HepG2 (cell line): ENCODE results near the gene ASPM. TPM values are rescaled to one million over a fixed set of nuclear protein-coding genes. Genes with fewer than 3 reads are reported as not detected.

Experiments used
- ATAC-seq: fragments of 200-7000 bp; cut with Tn5 transposase; 3 replicates; pipeline ENCODE4 v1.9.1; 2020; ENCODE audit warnings: mild to moderate bottlenecking, moderate library complexity
- BruUV-seq: library from RNA; stranded (reverse); fragments of 400-500 nt; replicated peaks from 2 replicates; lab custom pipeline; 2021; lab: Mats Ljungman, UMichigan
- CTCF ChIA-PET: fragments of 300-600 bp; formaldehyde crosslinking; extraction: SDS; loops from one replicate; lab custom pipeline; 2021; ENCODE audit warnings: low total read pairs, inconsistent platforms, low intra/inter-chr PET ratio; lab: Yijun Ruan, JAX
- POLR2A ChIA-PET: fragments of 350-600 bp; sonication (Branson Sonifier 250); formaldehyde crosslinking; loops from one replicate; lab custom pipeline; 2020; ENCODE audit warnings: antibody characterized with exemption, inconsistent platforms; lab: Yijun Ruan, JAX
- DNase-seq: peaks from one replicate; pipeline ENCODE4 v3.0.0-alpha.2; 2015; ENCODE audit warnings: low spot score
- FAIRE-seq: peaks from 3 replicates; lab custom pipeline; 2011; peaks lifted over from hg19 to GRCh38; lab: Jason Lieb, UNC
- H2AFZ ChIP-seq: one replicate; pipeline ENCODE4 v1.6.1; 2011; ENCODE audit warnings: low read length, inconsistent platforms
- H3K27ac ChIP-seq: fragments of 300-600 bp; 3 replicates; pipeline ENCODE4 v1.8.0; 2011; ENCODE audit warnings: mixed run types, mild to moderate bottlenecking, mixed read lengths, low read length, inconsistent platforms; ENCODE audit not compliant: insufficient read depth; ENCODE audit errors: extremely low read length
- H3K27me3 ChIP-seq, 2 experiments: fragments of 200-600 bp in 1 of 2; 2 replicates in 1 of 2; 3 replicates in 1 of 2; pipeline versions ENCODE4 v1.6.0 to v1.8.0; 2011; ENCODE audit warnings: low read length in 2 of 2, mild to moderate bottlenecking in 2 of 2, moderate library complexity in 2 of 2, inconsistent platforms in 1 of 2; ENCODE audit not compliant: insufficient read depth in 2 of 2, control insufficient read depth in 1 of 2
- H3K36me3 ChIP-seq, 2 experiments: fragments of 200-600 bp in 1 of 2; replicated peaks in 1 of 2; 2 replicates in 1 of 2; 3 replicates in 1 of 2; pipeline versions ENCODE4 v1.5.1 to v1.8.0; 2011; ENCODE audit warnings: low read length in 2 of 2, inconsistent platforms in 1 of 2; ENCODE audit not compliant: insufficient read depth in 2 of 2, control insufficient read depth in 1 of 2
- H3K4me1 ChIP-seq: 2 replicates; pipeline ENCODE4 v1.5.1; 2012; ENCODE audit warnings: low read length, inconsistent platforms; ENCODE audit not compliant: insufficient read depth
- H3K4me2 ChIP-seq: 2 replicates; pipeline ENCODE4 v1.6.0; 2011; ENCODE audit warnings: low read depth, low read length, inconsistent platforms
- H3K4me3 ChIP-seq, 3 experiments: fragments of 200-600 bp in 1 of 3; sonication (generic), shearing (Covaris generic) in 1 of 3; replicated peaks in 1 of 3; 2 replicates each; pipeline ENCODE4 v1.5.1; 2011 to 2016; ENCODE audit warnings: low read length in 3 of 3, inconsistent platforms in 2 of 3, low read depth in 2 of 3, mild to moderate bottlenecking in 2 of 3, control low read depth in 1 of 3, mixed read lengths in 1 of 3; ENCODE audit not compliant: insufficient read depth in 1 of 3
- H3K79me2 ChIP-seq: one replicate; pipeline ENCODE4 v1.6.1; 2011; ENCODE audit warnings: low read length, inconsistent platforms; ENCODE audit not compliant: insufficient read depth
- H3K9ac ChIP-seq: 2 replicates; pipeline ENCODE4 v1.6.0; 2011; ENCODE audit warnings: mild to moderate bottlenecking, low read depth, low read length, inconsistent platforms; ENCODE audit not compliant: insufficient read depth
- H3K9me3 ChIP-seq: 2 replicates; pipeline ENCODE4 v1.5.1; 2012; ENCODE audit warnings: mild to moderate bottlenecking, low read length
- H4K20me1 ChIP-seq: 2 replicates; pipeline ENCODE4 v1.6.0; 2011; ENCODE audit warnings: inconsistent platforms, mild to moderate bottlenecking, low read length, moderate library complexity; ENCODE audit not compliant: insufficient read depth
- BRD4 ChIP-seq: sonication (generic); formaldehyde crosslinking; IDR thresholded peaks from 2 replicates; pipeline ENCODE4 v1.4.0; 2020; ENCODE audit warnings: missing genetic modification reagents
- CEBPB ChIP-seq: IDR thresholded peaks from 2 replicates; pipeline ENCODE4 v1.6.1; 2011; ENCODE audit warnings: low read depth, low read length, improper control_type of control experiment, borderline replicate concordance
- MAFF ChIP-seq: IDR thresholded peaks from 2 replicates; pipeline ENCODE4 v1.6.1; 2011; ENCODE audit warnings: low read depth, low read length, improper control_type of control experiment
- MAFK ChIP-seq, 2 experiments: IDR thresholded peaks in 1 of 2; conservative IDR thresholded peaks in 1 of 2; 2 replicates each; pipeline ENCODE4 v1.6.1; 2011; ENCODE audit warnings: improper control_type of control experiment in 2 of 2, low read length in 2 of 2
- MAZ ChIP-seq, 2 experiments: sonication (generic) in 1 of 2; formaldehyde crosslinking in 1 of 2; IDR thresholded peaks; 2 replicates each; pipeline versions ENCODE4 v1.5.0 to v1.6.1; 2012 to 2020; ENCODE audit warnings: low read depth in 2 of 2, mild to moderate bottlenecking in 2 of 2, borderline replicate concordance in 1 of 2, improper control_type of control experiment in 1 of 2, low read length in 1 of 2, missing genetic modification reagents in 1 of 2, moderate library complexity in 1 of 2
- NRL ChIP-seq: sonication (generic); formaldehyde crosslinking; IDR thresholded peaks from 2 replicates; pipeline ENCODE4 v1.5.0; 2020; ENCODE audit warnings: missing genetic modification reagents, mild to moderate bottlenecking, moderate library complexity, borderline replicate concordance
- SIN3A ChIP-seq: IDR thresholded peaks from 2 replicates; pipeline ENCODE4 v1.6.1; 2011; ENCODE audit warnings: low read depth, mild to moderate bottlenecking, control low read depth, low read length, borderline replicate concordance
- SP4 ChIP-seq: sonication (generic); formaldehyde crosslinking; IDR thresholded peaks from 2 replicates; pipeline ENCODE4 v1.8.1; 2023; ENCODE audit warnings: mild to moderate bottlenecking, missing genetic modification reagents
- ZNF687 ChIP-seq: sonication (generic); formaldehyde crosslinking; IDR thresholded peaks from 2 replicates; pipeline ENCODE4 v1.5.1; 2020; ENCODE audit warnings: mild to moderate bottlenecking, missing genetic modification reagents, moderate library complexity
- WGBS: methylation state at CpG from one replicate; pipeline ENCODE4 v1.1.6; 2017; ENCODE audit warnings: low lambda C conversion rate; 5-methylcytosine and 5-hydroxymethylcytosine counted together
- in situ Hi-C: cut with HindIII; loops from 2 replicates; pipeline ENCODE4 v1.10.0; 2017; ENCODE audit warnings: low pct_unique_long_range_greater_than_20kb; ENCODE audit not compliant: extremely low pct_ligation_motif_present
- intact Hi-C: fragments of 100-400 bp; cut with micrococcal nuclease; formaldehyde crosslinking; loops from one replicate; pipeline ENCODE4 v1.10.0; 2022; ENCODE audit not compliant: unreplicated experiment
- polyA plus RNA-seq, 8 experiments: library from polyadenylated mRNA; depleted of rRNA in 3 of 8; stranded (reverse) in 7 of 8; unstranded in 1 of 8; fragments of >200 nt; fragmentation: Illumina TruSeq in 4 of 8; extraction: Trizol in 4 of 8; gene quantifications; 2 replicates each; pipeline versions ENCODE4 v1.2.1 to v1.2.3, GENCODE V29; 2011 to 2016; ENCODE audit warnings: low read depth in 4 of 8, missing spikeins in 1 of 8, mixed read lengths in 1 of 8; ENCODE audit not compliant: insufficient read depth in 1 of 8
- total RNA-seq, 5 experiments: library from RNA; depleted of rRNA; stranded (reverse); fragments of >200 nt; fragmentation: Illumina TruSeq; extraction: Trizol; gene quantifications; 2 replicates each; pipeline ENCODE4 v1.2.3, GENCODE V29; 2016; ENCODE audit warnings: low read depth in 1 of 5

ASPM gene
- total and polyA plus RNA-seq, 2 of the 13 experiments (the other 11 are each of a cell fraction or from before 2014, with no cell fraction given) = 7.7 to 29.1 TPM

GRCh38 chr1:197093226-197093885 lies 53.1 kb downstream of the ASPM start:
- Histone ChIP-seq H3K36me3 (peaks cover 3 to 28% of the 10 kb centered on the region in 2 experiments; a peak in 3 of 5 replicates), H3K4me2 (no peak overlapping the region), H3K79me2 (no peaks in the 10 kb centered on the region), H3K4me1 (no peaks in the 10 kb centered on the region), H2AFZ (no peak overlapping the region), H4K20me1 (no peaks in the 10 kb centered on the region), H3K9me3 (no peaks in the 10 kb centered on the region), H3K4me3 (no peak overlapping the region), H3K9ac (no peak overlapping the region), H3K27ac (no peak overlapping the region), H3K27me3 (no peaks in the 10 kb centered on the region; a peak in 1 of 5 replicates)
- ChIA-PET POLR2A (no interaction called here), CTCF (no interaction called here)
- intact Hi-C loops (no loop called here), in situ Hi-C loops (no loop called here)
- 98% methylated on average over 4 of the region's 4 CpGs for WGBS
- ATAC-seq (no peak), FAIRE-seq (no peak), DNase-seq (no peak)
- TF ChIP-seq MAFK (conservative IDR thresholded peaks at IDR 0.05 in 1 of 2, IDR thresholded peaks at IDR 0.05 in 1 of 2; ENCODE audit: low read length in 2 of 2) (peak; percentile 78 to 81), MAZ (IDR thresholded peaks at IDR 0.05; ENCODE audit: borderline replicate concordance, low read depth, low read length) (no peak), MAZ (CRISPR knock-in tag; IDR thresholded peaks at IDR 0.05; ENCODE audit: low read depth) (no peak), CEBPB (peak; percentile 29; the same call in 1 of the 2 replicates), MAFF (peak; percentile 73)
- no TSS peak for BruUV-seq

DNA sequence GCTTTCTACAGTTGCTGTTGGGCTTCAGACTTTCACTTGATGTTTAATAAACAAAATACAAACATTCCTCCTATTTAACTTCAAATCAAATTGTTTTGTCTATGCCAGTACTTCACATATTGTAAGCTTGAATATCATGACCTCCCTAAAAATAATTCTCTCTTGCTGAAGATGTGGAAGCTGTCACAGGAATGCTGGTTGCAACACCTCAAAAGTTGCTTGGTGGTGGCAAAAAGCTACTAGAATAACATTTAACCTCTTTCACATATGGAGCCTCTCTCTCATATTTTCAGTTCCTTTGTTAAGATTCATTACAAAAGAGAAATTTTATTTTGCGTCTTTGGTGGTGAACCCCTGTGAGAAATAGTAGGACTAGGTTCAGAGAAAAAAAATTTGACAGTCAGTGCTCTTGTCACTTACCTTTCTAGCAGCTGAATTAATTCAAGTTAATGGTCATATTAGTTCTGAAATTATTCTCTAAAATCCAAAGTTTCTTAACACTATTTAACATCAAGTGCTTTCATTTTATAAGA lies 53.9 kb downstream of the ASPM start:
- ATAC-seq = no peak
- no peak for FAIRE-seq
- CTCF ChIA-PET = no interaction called here
- H3K36me3 ChIP-seq = peaks cover 3 to 31% of the 10 kb centered on the region in 2 experiments; a peak in 3 of 5 replicates
- no peaks in the 10 kb centered on the region; a peak in 1 of 5 replicates for H3K27me3 ChIP-seq
- H3K79me2 ChIP-seq = no peaks in the 10 kb centered on the region
- H3K9ac ChIP-seq = no peak overlapping the region
- H3K27ac ChIP-seq = no peak overlapping the region
- TF ChIP-seq SP4 (CRISPR knock-in tag) (no peak), SIN3A (no peak), NRL (no peak), BRD4 (CRISPR knock-in tag) (no peak), ZNF687 (CRISPR knock-in tag) (no peak)
- H3K4me1 ChIP-seq = no peaks in the 10 kb centered on the region
- in situ Hi-C loops = no loop called here
- H2AFZ ChIP-seq = no peak overlapping the region
- BruUV-seq = no TSS peak
- H3K9me3 ChIP-seq = no peaks in the 10 kb centered on the region
- intact Hi-C loops = no loop called here
- POLR2A ChIA-PET = no interaction called here
- no peaks in the 10 kb centered on the region for H4K20me1 ChIP-seq
- 97% methylated on average over 1 of the region's 1 CpG for WGBS
- no peak overlapping the region for H3K4me3 ChIP-seq
- no peak overlapping the region for H3K4me2 ChIP-seq
- DNase-seq = no peak
